GM19455 (cell line): ENCODE data around the gene COA4.
A peak's percentile ranks its signal among the peaks of the same experiment; 100 is the strongest.
"Not testable (repeated sequence)": the region's sequence is repeated elsewhere in the genome, so short reads cannot be mapped to it uniquely, and the experiment has no call there.

Experiments used
- ATAC-seq: cut with Tn5 transposase; IDR thresholded peaks from one replicate; pipeline ENCODE4 v1.9.1; 2021; ENCODE audit not compliant: unreplicated experiment

The COA4 gene

DNA sequence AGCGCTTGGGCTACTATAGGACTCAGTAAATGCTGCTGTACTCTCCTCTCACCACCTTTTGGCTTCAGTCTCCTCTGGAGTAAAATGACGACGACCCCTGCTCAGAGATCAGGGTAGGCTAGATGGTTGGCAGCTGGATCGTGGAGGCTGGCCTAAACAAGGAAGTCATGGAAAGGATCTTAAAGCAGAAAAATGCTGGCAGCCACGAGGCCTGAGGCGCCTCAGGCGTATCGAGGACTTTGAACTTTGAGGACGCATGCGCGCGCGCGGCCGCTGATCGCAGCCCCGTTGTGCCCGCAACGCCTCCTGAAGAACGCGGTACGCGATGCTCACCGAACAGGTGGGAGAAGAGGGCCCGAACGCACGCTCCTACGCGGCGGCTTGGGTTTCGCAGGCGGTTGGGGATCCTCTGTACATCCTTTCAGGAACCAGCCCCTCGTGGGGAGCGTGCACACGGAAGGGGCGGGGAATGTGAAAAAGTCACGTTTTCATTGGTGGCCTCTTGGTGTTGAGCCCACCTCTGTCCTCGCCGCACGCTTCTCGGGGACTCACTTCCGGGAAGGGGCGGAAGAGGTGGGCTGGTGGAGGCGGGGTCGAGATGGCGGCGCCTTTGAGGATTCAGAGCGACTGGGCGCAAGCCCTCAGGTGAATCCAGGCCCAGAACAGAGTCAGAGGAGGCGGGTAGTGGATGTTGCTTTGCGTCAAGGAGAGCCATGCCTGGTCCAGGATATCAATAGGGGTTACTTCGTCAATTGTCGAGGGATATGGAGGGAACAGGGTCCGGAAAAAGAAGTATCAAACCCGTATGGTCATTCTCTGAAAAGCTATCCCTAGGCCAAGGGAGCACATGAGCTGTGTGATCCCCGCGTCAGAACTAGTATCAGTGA is at the start of gene COA4, which contains the start of gene PAAF1:
Gene COA4, minus strand, starts transcription at position 423 of the 887 bp plus-strand sequence. CDS start 3,468 bp downstream, outside the sequence.
Gene PAAF1, plus strand, starts transcription at position 576 of the 887 bp plus-strand sequence. Its CDS starts 23 bp downstream, at position 599.
- ATAC-seq: peak; percentile 94

DNA sequence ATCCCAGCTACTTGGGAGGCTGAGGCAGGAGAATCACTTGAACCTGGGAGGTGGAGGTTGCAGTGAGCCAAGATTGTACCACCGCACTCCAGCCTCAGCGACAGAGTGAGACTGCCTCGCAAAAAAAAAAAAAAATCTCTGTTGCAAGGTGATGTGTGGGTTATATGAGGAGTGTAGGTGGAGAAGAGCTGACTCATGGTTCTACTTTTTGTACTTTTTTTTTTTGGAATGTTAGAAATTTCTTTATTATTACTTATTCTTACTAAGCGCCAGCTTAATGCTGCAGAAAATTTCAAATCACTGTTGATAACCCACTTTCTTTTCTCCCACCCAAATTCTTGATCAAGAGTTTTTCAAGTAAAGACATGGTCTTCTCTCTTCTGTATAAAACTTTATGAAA is 44.5 kb upstream of the COA4 start:
- ATAC-seq: no peak

DNA sequence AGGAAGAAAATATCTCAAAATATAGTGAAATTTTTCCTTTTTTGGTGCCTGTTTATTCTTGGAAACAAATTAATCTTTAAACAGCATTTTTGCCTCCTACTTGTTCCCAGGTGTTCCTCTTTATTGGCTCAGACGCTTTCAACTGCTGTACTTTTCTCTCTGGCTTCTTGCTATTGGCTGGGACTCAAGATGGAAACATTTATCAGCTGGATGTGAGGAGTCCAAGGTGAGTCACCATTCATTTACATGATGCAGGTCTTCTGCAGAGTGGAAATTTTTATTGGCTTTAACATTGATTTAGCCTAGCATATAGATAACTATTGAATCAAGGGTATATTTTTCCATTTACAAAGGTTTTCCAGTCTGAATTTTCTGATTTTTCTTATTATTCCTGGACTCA is 39.8 kb upstream of the COA4 start:
- ATAC-seq: no peak

DNA sequence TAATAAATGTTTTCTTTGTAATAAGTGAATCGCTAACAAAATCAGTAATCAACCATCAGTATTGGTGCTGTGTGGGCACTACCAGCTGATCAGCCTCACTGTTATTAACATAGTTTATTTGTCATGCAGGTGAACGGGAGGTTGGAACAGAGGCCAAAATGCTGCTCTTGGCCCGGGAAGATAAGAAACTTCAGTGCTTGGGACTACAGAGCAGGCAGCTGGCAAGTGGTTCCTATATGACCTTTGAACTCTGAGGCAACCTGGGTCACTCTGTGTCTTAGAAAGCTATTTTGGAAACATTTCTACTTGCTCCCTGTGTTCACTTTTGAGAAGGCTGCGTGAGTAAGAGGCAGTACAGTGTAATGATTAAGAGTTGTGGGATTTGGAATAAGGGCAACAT is 37.6 kb upstream of the COA4 start:
- ATAC-seq: no peak

DNA sequence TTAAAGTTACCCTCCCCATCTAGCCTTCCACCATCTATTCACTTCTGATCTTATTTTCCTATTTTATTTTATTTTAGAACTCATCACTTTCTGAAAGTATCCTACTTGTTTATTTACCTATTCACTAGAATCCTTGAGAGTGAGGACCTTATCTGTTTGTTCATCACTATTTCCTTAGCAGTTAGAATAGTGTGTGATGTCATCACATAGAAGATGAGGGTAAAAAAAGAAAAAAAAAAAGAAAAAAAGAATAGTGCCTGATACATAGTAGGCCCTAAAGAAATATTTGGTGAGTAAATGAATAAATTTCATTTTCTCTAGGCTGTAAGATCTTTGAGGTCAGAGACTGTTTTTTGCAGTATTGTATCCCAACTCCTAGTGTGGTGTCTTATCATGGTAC is 36.8 kb upstream of the COA4 start:
- ATAC-seq: no peak

DNA sequence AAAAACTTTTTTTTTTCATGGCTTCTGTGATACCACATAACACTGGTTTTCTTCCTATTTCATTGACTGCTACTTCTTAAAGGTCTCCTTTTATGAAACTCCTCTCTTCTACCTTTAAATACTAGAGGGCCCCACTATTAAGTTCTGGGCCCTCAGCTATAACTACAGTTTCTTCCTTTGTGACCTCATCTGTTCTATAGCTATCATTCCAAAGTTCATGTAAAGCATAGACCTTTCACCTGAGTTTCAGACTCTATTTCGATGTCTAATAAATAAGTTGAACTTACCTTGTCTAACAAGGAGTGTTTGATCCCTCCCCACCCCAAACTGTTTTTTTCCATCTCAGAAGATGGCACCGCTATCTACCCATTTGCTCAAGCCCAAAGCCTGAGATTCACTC is 35.4 kb upstream of the COA4 start:
- ATAC-seq: no peak

DNA sequence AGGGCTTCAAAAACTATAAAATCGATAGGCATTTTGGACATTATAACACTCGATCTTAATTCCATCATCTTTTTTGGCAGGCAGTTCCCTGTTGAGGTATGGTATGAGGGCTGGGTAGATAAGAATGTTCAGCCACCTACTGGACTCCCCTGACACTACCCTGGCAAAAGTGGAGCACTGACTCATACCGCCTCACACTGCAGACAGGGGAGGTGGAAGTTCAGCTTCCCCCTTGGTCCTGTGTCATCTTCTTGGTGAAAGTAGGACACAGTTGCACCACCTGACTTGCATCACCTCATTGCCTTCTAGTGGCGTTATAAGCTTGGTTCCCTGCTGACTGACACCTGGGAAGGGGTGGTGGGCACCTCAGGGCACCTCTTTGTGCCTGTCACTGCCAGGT is 30.5 kb upstream of the COA4 start:
- ATAC-seq: no peak

DNA sequence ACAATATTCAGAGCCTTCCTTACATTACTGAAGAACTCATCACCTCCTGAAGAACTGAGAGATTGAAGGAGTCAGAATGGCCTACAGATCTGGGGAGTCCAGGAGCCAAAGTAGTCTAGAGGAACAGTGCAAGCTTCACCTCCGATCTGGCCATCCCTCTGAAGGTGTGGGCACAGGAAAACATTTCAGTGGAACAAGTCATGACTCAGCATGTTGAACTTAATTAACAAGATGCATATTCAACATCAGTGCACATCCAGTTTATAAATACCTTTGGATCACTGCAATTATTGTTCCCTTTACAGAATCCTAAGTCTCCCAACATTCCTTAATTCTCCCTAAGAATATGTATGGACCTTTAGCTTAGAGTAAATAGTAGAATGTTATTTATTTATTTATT is 25.7 kb upstream of the COA4 start:
- ATAC-seq: no peak

DNA sequence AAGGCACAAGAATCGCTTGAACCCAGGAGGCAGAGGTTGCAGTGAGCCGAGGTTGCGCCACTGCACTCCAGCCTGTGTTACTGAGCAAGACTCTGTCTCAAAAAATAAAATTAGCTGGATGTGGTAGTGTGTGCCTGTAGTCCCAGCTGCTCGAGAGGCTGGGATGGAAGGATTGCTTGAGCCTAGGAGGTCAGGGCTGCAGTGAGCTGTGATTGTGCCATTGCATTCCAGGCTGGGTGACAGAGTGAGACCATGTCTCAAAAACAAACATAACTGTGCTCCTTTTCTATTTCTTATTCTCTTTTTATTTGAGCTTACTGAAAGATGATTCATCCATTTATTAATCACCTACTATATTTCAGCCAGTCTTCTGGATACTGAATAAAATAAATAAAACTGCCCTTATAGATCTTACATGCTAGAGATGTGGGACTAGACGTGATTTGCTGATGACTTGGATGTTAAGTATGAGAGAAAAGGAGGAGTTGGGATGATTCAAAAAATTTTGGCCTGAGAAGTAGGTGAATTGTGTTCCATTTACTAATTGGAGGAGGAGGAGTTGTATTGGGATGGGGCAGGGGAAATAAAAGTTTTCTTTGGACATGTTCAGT is 18.2 kb upstream of the COA4 start:
- ATAC-seq: no peak

DNA sequence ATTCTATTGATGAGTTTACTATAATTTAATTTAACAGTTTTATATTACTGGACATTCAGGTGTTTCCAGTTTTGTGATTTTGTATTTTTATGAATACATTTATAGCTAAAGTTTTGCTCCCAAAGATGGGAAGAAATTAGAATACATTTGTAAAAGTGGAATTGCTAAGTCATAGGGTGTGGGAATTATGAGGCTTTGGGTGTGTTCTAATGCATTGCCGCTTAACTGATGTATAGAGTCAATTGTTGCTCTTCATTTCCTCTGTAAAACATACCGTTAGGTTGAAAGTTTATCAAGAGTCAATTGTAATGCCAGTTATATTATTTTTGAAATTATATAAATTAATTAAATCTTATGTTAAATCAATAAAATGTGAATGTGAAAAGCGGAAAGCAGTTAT is 16.4 kb upstream of the COA4 start:
- no peak for ATAC-seq

DNA sequence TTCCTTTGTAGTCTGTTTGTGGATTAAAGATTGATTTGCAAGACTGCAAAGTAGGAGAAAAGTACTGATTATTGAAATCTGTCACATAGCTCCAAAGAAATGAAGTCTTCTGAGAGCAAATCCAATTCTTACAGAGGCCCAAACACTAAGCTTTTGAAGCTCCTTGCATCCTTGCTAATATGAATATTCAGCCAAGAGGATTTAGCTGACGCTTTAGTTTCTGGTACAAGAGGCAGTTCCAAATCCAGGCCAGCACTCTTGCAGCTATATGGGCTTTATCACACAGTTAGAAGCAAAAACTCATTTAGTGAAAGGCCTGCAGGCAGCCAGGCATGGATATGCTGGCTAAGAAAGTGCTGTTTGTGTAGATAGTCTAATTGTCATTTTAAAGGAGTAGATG is 12.9 kb upstream of the COA4 start:
- ATAC-seq: no peak

DNA sequence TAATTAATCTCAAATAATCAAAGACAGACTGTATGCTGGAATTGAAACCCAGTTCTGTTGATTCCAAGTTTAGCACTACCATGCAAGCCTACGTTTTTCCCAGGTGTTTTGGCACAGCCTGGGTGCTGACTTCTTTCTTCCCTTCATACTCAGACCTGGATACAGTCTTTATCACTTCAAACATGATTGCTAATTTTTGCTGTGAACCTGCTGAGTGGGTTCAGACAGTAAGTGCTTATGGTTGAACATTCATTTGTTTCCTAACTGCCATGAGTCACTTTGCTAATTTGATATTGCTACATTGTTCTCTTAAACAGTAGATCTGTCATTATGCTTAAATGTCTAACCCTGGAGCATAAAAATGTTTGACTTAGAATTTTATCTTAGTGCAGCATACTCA is 12.4 kb upstream of the COA4 start:
- no peak for ATAC-seq

DNA sequence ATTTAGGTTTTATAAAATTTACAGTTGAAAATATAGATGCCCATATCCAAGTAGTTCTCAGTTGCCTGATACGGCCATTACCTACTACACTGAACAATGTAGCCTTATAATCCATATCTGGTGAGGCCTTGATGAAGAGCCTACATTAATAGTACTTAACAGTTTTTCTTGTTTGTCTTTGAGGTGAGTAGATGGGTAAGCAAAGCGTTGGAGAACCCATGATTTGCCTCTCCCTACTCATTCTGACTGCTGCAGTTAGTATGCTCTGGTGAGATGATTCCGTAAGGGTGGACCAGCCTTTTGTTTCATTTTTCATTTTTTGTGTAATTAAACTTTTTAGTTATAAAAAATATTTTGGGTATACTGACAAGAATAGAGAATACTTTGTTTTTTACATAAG is 11.6 kb upstream of the COA4 start:
- no peak for ATAC-seq

DNA sequence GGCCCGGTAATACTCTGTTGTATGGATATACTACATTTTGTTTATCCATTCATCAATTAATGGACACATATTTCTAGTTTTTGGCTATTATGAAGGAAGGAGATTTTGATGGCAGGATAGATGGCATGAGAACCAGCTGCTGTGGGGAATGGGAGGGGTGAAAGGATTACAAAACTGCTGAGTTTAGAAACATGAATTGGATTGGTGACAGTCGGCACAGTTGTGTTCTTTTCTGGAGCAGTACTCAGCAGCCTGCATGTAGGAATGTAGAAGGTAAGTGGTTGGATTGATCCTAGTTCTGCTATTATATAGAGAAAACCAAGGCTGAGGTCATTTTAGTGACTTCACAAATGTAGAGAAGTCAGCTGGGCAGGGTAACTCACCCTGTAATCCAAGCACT is 7.2 kb upstream of the COA4 start:
- ATAC-seq: no peak

DNA sequence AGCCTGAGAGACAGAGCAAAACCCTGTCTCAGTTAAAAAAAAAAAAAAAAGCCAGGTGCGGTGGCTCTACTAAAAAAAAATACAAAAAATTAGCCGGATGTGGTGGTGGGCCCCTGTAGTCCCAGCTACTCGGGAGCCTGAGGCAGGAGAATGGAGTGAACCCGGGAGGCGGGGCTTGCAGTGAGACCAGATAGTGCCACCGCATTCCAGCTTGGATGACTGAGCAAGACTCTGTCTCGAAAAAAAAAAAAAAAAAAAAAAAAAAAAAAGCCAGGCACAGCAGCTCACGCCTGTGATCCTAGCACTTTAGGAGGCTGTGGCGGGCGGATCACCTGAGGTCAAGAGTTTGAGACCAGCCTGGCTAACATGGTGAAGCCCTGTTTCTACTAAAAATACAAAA is 3.8 kb upstream of the COA4 start:
- ATAC-seq: not testable (repeated sequence)

DNA sequence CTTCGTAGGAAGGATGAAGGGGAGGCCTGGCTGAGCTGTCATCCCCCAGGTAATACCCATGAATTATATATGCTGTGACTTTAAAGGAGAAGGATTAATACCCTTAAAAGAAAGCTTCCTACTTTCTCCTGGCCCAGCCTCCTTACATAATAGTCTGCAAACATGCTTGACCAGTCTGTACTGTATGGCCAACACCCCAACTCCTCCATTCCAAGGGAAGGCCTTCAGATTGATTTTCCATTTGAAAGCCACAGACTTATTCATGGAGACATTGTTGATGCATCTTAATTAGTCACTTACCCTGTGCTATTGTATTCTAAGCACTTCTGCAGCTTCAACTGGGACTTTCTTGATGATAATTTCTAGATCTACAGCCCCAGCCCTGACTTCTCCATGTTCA is 2.1 kb upstream of the COA4 start:
- no peak for ATAC-seq

DNA sequence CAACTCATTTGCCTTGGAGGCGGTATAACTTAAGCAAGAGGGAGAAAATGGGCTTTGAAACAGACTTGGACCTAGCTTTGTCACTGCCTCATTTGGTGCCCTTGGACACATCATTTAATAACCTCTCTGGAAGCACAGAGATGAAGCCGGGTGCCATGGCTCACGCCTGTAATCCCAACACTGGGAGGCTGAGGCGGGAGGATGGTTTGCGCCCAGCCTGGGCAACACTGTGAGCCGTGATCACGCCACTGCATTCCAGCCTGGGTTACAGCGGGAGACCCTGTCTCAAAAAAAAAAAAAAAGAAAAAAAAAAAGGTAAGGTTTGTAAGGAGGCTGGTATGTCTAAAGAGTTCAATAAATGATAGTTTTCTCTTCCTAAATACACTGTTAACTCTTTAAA is 806 bp downstream of the COA4 start:
- no peak for ATAC-seq

DNA sequence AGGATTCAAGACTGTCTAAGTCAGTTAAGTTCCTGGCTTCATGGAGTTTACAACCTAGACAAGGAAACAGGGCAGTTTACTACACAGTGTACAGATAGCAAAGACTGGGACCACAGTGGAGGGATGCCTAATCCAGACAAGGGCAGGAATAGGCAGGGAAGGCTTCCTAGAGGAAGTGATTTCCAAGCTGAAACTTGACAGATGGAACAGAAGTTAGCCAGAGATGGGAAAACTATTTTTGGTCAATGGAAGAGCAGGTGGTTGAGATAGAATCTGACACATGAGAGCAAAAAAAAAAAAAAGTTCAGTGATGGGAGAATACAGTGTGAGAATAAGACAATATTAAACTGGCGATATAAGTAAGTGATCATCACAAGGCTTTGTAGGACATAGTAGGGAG is 1.3 kb downstream of the COA4 start:
- ATAC-seq: no peak

DNA sequence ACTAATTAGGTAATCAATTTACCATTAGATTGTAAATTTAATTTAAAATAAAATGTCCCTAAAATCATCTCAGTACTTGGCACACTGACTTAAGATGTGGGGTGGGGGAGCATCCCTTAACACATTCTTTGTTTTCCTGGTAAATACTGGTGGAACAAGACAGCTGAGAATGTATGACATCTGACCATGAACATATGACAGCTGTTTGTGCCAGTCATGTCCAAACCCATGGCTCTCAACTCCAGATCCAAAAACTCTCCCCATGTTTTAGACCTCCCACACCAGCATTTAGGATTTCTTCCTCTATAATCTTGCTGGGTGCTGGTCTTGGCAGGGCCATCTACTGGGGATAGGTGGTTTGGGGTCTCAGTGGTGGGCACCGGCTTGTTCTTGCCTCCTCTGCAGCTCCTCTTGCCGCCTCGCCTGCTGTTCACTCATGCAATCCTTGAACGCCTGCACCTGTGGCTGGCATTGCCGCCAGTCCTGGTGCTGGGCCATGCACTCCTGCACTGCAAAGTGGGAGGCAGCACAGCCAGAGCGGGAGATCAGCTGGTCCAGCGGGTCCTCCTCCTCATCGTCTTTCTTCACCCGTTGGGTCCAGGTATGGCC is 3.8 kb downstream of the COA4 start:
- no peak for ATAC-seq

DNA sequence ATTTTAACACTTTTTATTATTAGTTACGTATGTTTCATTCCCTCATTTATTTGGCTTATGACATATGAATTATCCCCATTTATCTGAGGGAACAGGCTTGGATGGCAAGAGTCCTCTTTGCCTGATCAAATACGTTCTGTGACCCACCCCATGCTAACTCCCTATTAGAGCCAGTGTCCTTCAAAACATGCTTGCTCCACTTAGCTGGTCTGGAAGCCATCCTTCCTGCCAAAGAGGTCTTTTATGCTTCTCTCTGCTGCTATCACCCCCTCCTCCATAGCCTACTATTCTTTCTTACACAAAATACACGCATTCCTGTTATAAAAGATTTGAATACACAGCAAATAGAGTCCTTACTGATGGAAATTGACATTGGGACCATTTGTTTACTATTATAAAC is 6.4 kb downstream of the COA4 start:
- ATAC-seq: no peak

DNA sequence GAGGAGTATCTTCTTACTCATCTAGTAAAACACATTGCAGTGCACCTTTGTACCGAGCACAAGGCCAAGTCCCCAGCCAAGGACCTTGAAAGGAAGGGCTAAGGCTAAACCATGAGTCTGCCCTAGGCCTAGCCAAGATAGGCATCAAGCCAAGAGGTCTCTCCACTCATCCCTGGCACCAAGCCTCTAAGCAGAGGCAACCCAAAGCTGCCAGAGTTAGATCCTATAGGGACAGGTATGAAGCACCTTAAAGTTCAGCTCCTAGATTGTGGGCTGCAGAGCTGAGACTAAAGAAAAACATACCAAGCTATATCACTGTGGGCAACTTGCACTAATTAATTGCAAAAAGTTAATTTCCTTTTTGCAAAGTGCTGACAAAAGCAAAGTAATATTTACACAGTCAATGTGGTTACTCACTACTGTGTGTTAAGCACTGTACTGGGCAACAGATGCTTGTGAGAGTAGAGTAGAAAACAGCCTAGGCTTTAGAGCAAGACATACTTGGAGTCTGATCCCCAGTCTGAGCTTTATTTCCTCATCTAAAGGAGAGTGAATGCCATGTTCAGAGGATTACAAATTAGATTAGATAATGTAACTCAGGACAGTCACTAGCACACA is 7.2 kb downstream of the COA4 start:
- no peak for ATAC-seq

DNA sequence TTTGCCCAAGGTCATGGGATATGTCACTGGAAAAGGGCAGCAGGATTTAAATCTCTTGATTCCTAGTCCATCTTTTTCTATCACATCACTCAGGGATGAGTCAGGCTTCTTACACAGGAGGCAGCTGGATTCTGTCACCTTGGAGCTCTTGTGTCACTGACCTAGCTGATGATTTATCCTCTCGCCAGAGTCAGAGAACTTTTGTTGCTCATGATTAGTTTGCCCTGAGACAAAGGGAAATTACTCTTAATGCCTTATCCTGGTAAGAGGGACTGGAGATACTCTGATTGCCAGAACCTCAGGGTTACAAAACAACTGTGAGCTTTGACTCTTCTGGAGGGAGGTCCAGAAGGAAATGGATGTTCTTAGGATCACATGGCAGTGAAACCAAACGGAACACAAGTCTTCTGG is 10.1 kb downstream of the COA4 start:
- no peak for ATAC-seq
